Natural killer cell (primary cell): ENCODE results near the gene SLC22A4. TPM values are rescaled to one million over a fixed set of nuclear protein-coding genes. Genes with fewer than 3 reads are reported as not detected.

Experiments used
- ATAC-seq, 3 donors: fragments of 150-1000 bp in 2 of 3; fragments of 200-7000 bp in 1 of 3; cut with Tn5 transposase; 1 replicate in 1 of 3; 2 replicates in 2 of 3; pipeline ENCODE4 v1.10.0; 2021; ENCODE audit warnings: mild to moderate bottlenecking in 2 of 3, moderate library complexity in 2 of 3
- DNase-seq, 2 donors: peaks; one replicate each; pipeline versions ENCODE4 v3.0.0 to v3.0.0-alpha.2; 2013 to 2021; ENCODE audit warnings: mixed read lengths in 1 of 2
- H3K27ac ChIP-seq: one replicate; pipeline ENCODE4 v1.5.1; 2013; ENCODE audit warnings: mild to moderate bottlenecking, low read length
- H3K27me3 ChIP-seq: one replicate; pipeline ENCODE4 v1.6.1; 2013; ENCODE audit warnings: low read length; ENCODE audit not compliant: control insufficient read depth, insufficient read depth
- H3K36me3 ChIP-seq: one replicate; pipeline ENCODE4 v1.6.1; 2013; ENCODE audit warnings: low read length; ENCODE audit not compliant: control insufficient read depth, insufficient read depth
- H3K4me1 ChIP-seq: one replicate; pipeline ENCODE4 v1.6.1; 2013; ENCODE audit warnings: low read length; ENCODE audit not compliant: control insufficient read depth, insufficient read depth
- H3K4me3 ChIP-seq: one replicate; pipeline ENCODE4 v1.5.1; 2013; ENCODE audit warnings: low read length
- H3K9me3 ChIP-seq: one replicate; pipeline ENCODE4 v1.6.1; 2013; ENCODE audit warnings: low read length; ENCODE audit not compliant: control insufficient read depth, insufficient read depth
- H3K27ac Mint-ChIP-seq, 2 donors: one replicate each; pipeline ENCODE4 v1.8.0; 2022; ENCODE audit warnings: mild to moderate bottlenecking in 2 of 2, mixed read lengths in 2 of 2, moderate library complexity in 1 of 2
- H3K27me3 Mint-ChIP-seq, 2 donors: one replicate each; pipeline ENCODE4 v1.8.0; 2022; ENCODE audit warnings: low read depth in 2 of 2, mixed read lengths in 2 of 2
- H3K36me3 Mint-ChIP-seq: one replicate; pipeline ENCODE4 v1.8.0; 2022; ENCODE audit warnings: mixed read lengths
- H3K4me1 Mint-ChIP-seq, 2 donors: one replicate each; pipeline ENCODE4 v1.8.0; 2022; ENCODE audit warnings: mixed read lengths in 2 of 2
- H3K4me3 Mint-ChIP-seq: one replicate; pipeline ENCODE4 v1.8.0; 2022; ENCODE audit warnings: mild to moderate bottlenecking, moderate library complexity, mixed read lengths
- H3K9me3 Mint-ChIP-seq, 2 donors: one replicate each; pipeline ENCODE4 v1.8.0; 2022; ENCODE audit warnings: mixed read lengths in 2 of 2
- WGBS: methylation state at CpG from one replicate; pipeline ENCODE4 v1.1.7; 2013; ENCODE audit warnings: missing lambda C conversion rate; ENCODE audit not compliant: insufficient coverage; 5-methylcytosine and 5-hydroxymethylcytosine counted together
- intact Hi-C: fragments of 100-400 bp; cut with micrococcal nuclease; formaldehyde crosslinking; loops from one replicate; pipeline ENCODE4 v1.14.2; 2022
- total RNA-seq, 4 donors: library from RNA; stranded (reverse); fragments of 120-200 nt in 1 of 4; gene quantifications; one replicate each; pipeline versions ENCODE4 v1.2.3 to v1.2.4, GENCODE V29; 2013 to 2022
- TF ChIP-seq, protein P1 (sequence below): fragments of 200-600 bp; IDR thresholded peaks from one replicate; pipeline ENCODE4 v1.8.0; 2022; ENCODE audit warnings: antibody characterized with exemption

The SLC22A4 gene
- total RNA-seq, 3 donors from 2014 or later (not counting 1 experiment from before 2014, with no cell fraction given): 0.14 to 2.3 (median 0.27) TPM

DNA sequence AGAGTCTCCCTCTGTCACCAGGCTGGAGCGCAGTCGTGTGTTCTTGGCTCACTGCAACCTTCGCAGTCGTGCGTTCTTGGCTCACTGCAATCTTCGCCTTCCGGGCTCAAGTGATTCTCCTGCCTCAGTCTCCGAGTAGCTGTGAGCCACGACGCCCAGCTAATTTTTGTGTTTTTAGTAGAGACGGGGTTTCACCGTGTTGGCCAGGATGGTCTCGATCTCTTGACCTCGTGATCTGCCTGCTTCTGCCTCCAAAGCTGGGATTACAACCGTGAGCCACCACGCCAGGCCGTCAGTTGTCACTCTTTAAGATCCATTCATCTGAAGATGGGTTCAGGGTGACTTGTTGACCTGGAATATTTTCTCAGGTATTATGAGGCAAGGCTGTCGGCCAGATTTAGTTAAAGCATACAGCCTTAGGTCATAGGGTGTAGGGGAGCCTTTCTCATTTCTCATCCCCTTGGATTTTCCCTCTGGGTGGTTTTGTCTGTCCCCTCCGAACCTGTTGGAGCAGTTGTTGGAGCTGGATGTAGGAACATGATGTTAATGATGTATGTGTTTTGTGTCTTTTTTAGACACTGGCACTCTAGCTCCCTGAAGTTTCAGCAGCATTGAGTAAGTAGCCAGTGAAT lies 76.9 kb downstream of the SLC22A4 start:
- H3K4me1 ChIP-seq: peaks cover 8% of the 10 kb centered on the region
- H3K27ac ChIP-seq: no peak overlapping the region
- Mint-ChIP-seq H3K27ac (peak overlapping the region; percentile 38 to 75), H3K27me3 (peaks cover 0 to 5% of the 10 kb centered on the region in 2 donors), H3K36me3 (no peaks in the 10 kb centered on the region), H3K4me3 (peak overlapping the region; percentile 86), H3K4me1 (peaks cover 7 to 18% of the 10 kb centered on the region in 2 donors), H3K9me3 (no peaks in the 10 kb centered on the region)
- no peak overlapping the region for H3K4me3 ChIP-seq
- H3K27me3 ChIP-seq: no peaks in the 10 kb centered on the region
- H3K9me3 ChIP-seq: no peaks in the 10 kb centered on the region
- H3K36me3 ChIP-seq: no peaks in the 10 kb centered on the region
- intact Hi-C loops: no loop called here
- TF ChIP-seq, protein P1, sequence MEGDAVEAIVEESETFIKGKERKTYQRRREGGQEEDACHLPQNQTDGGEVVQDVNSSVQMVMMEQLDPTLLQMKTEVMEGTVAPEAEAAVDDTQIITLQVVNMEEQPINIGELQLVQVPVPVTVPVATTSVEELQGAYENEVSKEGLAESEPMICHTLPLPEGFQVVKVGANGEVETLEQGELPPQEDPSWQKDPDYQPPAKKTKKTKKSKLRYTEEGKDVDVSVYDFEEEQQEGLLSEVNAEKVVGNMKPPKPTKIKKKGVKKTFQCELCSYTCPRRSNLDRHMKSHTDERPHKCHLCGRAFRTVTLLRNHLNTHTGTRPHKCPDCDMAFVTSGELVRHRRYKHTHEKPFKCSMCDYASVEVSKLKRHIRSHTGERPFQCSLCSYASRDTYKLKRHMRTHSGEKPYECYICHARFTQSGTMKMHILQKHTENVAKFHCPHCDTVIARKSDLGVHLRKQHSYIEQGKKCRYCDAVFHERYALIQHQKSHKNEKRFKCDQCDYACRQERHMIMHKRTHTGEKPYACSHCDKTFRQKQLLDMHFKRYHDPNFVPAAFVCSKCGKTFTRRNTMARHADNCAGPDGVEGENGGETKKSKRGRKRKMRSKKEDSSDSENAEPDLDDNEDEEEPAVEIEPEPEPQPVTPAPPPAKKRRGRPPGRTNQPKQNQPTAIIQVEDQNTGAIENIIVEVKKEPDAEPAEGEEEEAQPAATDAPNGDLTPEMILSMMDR: no peak
- ATAC-seq (no peak), DNase-seq (no peak)
- 95% methylated on average over 19 of the region's 19 CpGs for WGBS

DNA sequence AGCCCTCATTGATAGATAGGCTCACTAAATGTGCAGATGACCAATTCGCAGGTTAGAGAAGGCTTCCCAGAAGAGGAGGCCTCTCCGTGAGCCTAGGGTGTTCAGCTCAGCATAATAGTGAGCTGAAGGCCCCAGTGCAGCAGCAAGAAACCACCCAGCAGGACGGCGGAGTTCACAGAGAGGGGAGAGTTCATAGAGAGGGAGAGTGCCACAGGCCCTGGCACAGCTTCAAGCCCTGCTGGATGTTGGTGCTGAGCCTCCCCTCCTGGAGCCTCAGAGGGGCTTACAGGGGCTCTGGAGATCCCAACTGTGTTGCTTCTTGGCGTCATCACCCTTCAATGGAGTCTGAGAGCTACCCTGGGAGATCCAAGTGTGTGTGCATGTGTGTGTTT lies 77.4 kb downstream of the SLC22A4 start:
- Histone ChIP-seq H3K36me3 (no peaks in the 10 kb centered on the region), H3K4me1 (peaks cover 8% of the 10 kb centered on the region), H3K27me3 (no peaks in the 10 kb centered on the region), H3K27ac (no peak overlapping the region), H3K4me3 (no peak overlapping the region), H3K9me3 (no peaks in the 10 kb centered on the region)
- 96% methylated on average over 5 of the region's 5 CpGs for WGBS
- peaks cover 7 to 18% of the 10 kb centered on the region in 2 donors for H3K4me1 Mint-ChIP-seq
- no peaks in the 10 kb centered on the region for H3K9me3 Mint-ChIP-seq
- ATAC-seq (no peak), DNase-seq (no peak)
- H3K27me3 Mint-ChIP-seq: peaks cover 0 to 5% of the 10 kb centered on the region in 2 donors
- no peaks in the 10 kb centered on the region for H3K36me3 Mint-ChIP-seq
- H3K27ac Mint-ChIP-seq: peak overlapping the region in 1 of 2 donors; percentile 38
- peak overlapping the region; percentile 86 for H3K4me3 Mint-ChIP-seq
- TF ChIP-seq, protein P1: no peak
- intact Hi-C loops: no loop called here

DNA sequence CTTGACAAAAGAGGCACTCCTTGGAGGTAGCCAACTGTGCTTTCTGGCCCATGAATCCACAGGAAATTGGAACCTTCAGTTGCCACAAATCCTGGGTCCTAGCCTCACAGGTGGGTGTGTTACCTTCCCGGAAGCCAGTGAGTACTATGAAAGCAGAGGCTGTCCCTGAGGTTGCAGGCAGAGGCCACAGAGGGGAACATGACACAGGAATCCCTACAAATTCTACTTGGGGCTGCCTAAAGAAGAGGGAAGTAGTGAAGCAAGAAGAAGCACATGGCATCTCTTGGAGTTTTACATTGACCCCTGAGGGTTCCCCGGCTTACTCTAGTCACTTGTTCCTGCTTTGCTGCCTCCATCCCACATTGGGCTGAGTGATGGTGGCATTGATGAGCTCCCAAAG lies 77.9 kb downstream of the SLC22A4 start:
- no peak overlapping the region for H3K27ac Mint-ChIP-seq
- no peak overlapping the region for H3K27ac ChIP-seq
- 40% methylated on average over 2 of the region's 2 CpGs for WGBS

More for the DNA sequence above, 77.9 kb downstream of the SLC22A4 start:
- TF ChIP-seq, protein P1: no peak
- DNase-seq: no peak
- Mint-ChIP-seq H3K4me1 (peaks cover 7 to 18% of the 10 kb centered on the region in 2 donors), H3K9me3 (no peaks in the 10 kb centered on the region), H3K36me3 (no peaks in the 10 kb centered on the region), H3K4me3 (no peak overlapping the region), H3K27me3 (peaks cover 0 to 5% of the 10 kb centered on the region in 2 donors)
- Histone ChIP-seq H3K27me3 (no peaks in the 10 kb centered on the region), H3K4me3 (no peak overlapping the region), H3K36me3 (no peaks in the 10 kb centered on the region), H3K4me1 (peaks cover 8% of the 10 kb centered on the region), H3K9me3 (no peaks in the 10 kb centered on the region)
- intact Hi-C loops: no loop called here
- no peak for ATAC-seq
